Activated CD8-positive, alpha-beta memory T cell treated with anti-CD3 and anti-CD28 coated beads for 4 hours (primary cell): Measurements from ENCODE around the gene USP15.

Experiments used
- DNase-seq, 2 donors: peaks; one replicate each; pipeline ENCODE4 v3.0.0-alpha.2; 2020; ENCODE audit warnings: low read depth in 2 of 2

USP15 gene

DNA sequence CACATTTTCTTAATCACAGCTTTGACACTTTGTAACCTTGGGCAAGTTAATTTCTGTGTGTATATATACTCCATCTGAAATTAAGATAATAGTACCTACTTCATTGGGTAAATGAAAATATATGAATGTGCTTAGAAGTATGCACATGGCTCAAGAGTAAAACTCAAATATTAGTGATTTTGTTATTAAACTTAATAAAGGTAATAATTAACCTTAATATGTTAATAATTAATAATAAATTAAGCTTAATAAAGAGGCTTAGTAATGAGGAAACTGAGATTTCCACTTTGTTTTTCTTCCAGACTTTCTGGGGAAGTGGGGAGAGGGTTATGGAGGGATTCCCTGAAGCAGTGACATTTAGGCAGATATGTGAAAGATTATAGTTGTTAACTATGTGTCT, 19.8 kb downstream of the USP15 start:
- DNase-seq: no peak

DNA sequence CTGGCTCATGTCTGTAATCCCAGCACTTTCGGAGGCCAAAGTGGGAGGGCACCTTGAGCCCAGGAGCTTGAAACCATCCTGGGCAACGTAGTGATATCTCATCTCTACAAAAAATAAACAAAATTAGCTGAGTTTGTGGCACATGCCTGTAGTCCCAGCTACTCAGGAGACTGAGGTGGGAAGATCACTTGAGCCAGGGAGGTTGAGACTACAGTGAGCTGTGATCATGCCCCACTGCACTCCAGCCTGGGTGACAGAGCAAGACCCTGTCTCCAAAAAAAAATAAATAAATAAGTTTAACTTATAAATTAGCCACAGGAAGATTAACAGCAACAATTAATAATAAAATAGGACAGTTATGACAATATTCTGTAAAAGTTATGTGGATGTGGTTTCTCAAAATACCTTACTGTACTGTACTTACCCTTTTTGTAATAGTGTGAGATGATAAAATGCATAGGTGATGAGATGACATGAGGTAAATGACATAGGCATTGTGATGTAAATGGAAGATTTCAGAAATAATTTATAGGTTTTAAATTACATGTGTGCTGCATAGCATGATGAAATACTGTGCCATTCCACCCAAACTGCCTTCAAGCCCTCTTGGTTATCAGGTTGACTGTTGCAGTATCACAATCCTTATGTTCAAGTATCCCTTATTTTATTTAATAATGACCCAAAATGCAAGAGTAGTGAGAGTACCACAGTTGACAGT, 22.0 kb downstream of the USP15 start:
- DNase-seq: no peak

- no peak for DNase-seq
Measured at GRCh38 chr12:62284749-62285148, 24.5 kb downstream of the USP15 start.

- no peak for DNase-seq
Measured at GRCh38 chr12:62285284-62285683, 25.1 kb downstream of the USP15 start.

GRCh38 chr12:62288328-62288727, 28.1 kb downstream of the USP15 start:
- no peak for DNase-seq

DNA sequence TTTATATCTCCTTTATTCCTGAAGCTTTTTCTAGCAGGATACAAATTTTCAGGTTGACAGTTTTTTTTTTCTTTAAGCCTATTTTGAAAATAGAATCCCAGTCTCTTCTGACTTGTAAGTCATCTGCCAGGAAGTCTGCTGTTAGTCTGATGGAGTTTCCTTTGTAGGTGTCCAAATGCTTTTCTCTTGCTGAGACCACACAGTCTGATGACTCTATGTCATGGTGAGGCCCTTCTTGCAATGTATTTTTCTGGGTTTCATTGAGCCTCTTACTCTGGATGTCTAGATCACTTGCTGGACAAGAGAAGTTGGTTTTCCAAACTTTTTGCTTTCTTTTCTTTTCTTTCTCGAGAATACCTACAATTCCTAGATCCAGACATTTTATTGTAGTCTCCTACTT, 30.6 kb downstream of the USP15 start:
- DNase-seq: no peak

GRCh38 chr12:62291864-62292760, 31.9 kb downstream of the USP15 start:
- DNase-seq: peak in 1 of 2 donors; percentile 13

DNA sequence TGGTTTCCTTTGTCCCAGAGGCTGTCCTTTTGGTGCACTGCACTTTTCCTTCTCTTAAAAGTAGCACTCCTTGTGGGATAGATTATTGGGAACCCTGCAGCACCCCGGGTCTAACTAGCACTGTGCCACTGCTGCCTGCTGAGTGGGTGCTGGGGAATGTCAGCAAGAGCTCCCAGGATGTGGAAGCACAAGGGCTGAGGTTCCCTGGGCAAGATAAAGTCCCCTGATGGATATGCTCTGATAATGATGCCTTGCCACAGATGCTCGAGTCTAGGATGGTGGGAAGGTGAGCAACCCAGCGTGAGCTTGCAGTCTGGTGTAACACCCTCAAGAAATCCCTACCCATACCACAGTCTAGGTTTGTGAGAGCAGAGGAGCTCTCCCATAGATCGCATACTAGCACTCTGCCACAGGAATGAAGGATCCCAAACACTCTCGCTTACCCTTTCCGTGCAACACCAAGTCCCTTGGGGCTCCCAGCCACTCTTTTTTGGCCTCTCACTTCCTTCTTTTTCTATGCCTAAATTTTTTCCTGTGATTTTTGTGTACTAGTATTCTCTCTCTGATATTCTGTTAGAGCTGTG, 32.6 kb downstream of the USP15 start:
- no peak for DNase-seq

DNA sequence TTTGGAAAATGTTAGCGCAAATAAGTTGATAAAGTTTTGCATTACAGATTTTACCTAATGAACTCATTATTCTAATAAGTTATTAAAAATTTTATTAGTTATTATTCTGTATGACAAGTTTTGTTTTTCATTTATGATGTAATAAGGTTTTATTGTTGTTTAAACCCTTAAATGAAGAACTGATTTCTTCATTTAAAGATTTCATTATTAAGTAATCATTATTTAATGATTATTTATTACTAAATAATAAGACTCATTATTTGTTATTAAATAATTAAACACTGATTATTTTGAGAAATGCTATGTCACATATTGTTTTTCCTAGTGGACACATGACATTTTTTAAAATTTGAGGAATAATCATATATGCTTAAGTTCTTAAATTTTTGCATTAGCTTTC, 34.2 kb downstream of the USP15 start:
- DNase-seq: no peak

DNA sequence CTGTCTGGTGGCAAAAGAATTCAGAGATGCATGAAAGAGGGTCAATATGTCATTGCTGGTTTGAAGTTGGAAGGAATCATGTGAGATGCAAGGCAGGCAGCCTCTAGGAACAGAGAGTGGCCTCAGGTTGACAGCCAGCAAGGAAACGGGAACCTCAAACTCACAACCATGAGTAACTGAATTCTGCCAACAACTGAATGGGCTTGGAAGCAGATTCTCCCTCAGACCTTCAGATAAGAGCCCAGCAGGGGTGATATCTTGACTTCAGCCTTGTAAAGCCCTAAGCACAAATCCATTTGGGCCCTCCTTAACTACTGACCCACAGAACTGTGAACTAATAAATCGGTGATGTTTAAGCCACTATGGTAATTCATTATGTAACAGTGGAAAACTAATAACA, 35.8 kb downstream of the USP15 start:
- no peak for DNase-seq

GRCh38 chr12:62297321-62297720, 37.1 kb downstream of the USP15 start:
- no peak for DNase-seq

DNA sequence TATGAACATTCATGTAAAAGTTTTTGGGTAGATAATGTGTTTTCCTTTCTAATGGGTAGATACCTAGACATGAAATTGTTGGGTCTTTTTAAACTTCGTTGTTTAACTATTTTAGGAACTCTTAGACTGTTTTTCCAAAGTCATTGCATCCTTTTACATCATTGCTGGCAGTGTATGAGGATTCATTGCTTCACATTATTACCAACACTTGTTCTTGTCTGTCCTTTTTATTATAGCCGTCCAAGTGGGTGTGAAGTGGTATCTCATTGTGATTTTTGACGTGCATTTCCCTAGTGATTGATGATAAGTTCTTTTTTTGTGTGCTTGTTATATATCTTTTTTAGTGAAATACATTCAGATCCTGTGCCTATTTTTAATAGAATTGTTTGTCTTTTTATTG, 39.4 kb downstream of the USP15 start:
- DNase-seq: no peak

- no peak for DNase-seq
Measured at GRCh38 chr12:62301080-62301798, 41.0 kb downstream of the USP15 start.

GRCh38 chr12:62301799-62302133, 41.6 kb downstream of the USP15 start:
- no peak for DNase-seq

DNA sequence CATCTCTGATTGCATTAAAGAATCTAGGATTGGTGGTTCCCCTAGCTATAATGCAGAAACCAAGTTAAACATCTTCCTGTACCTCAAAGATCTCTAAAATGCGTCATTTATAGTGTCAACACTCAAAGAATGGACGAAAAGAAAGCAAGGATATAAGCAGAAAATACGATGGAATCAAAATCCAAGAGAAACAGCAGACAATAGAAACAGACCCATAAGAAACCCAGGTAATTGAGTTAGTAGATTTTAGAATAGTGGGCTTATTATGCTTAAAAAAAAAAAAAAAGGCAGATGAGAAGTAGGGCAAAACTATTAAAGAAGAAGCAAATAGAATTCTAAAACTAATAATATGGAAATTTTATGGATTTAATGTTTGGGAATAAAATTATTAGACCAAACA, 44.4 kb downstream of the USP15 start:
- DNase-seq: no peak

GRCh38 chr12:62305778-62306177, 45.6 kb downstream of the USP15 start:
- no peak for DNase-seq

GRCh38 chr12:62306569-62307530, 46.6 kb downstream of the USP15 start:
- DNase-seq: no peak

- DNase-seq: no peak
Measured at GRCh38 chr12:62308201-62308600, 48.0 kb downstream of the USP15 start.

- no peak for DNase-seq
Measured at GRCh38 chr12:62313727-62314380, 53.6 kb downstream of the USP15 start.

DNA sequence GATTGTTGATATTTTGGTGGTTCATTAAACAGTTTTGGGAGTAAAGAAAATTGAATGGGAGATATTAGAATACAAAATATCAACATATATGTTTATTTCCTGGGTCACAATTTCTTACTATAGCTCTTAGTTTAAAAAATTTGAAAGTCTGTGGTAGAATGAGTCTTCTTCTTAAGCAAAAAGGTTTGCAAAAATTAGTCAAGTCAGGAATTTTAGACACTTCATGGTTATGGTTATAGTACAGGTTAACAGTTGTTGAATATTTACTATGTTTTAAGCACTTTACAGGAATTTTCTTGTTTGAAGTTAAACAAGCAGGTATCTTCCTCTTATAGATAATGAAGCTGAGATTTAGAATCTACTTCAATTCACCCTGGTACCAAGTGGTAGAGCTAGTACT, 56.8 kb downstream of the USP15 start:
- DNase-seq: no peak

DNA sequence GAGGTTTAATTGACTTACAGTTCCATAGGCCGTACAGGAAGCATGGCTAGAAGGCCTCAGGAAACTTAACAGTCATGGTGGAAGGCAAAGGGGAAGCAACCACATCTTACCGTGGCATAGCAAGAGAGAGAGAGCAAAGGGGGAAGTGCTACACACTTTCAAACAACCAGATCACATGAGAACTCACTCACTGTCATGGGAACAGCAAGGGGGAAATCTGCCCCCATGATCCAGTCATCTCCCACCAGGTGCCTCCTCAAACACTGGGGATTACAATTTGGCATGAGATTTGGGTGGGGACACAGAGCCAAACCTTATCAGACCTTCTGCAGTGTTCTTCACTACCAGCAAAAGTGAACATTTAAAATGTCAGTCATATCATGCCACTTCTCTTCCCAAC, 58.9 kb downstream of the USP15 start:
- DNase-seq: no peak
